ENCODE results near the gene TBC1D3I.
"Not testable (repeated sequence)": the region's sequence is repeated elsewhere in the genome, so short reads cannot be mapped to it uniquely, and the experiment has no call there.

DNA sequence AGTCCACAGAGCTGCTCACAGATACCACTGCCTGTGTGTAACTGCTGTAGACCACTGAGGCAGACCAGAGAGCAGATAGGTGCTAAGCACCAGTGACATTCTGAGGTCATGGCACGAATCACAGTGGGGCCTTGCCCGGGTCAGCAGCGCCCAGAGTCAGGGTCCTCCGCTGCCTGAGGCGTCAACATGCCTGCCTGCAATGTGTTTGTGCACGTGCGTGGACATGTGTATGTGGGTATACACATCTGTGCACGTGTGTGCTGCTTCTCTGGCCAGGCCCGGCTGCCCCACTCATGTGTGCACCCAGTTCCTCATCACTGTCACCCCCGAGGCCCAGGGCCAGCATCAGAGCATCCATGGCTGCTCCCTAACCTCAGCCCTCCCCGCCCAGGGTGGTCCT, at the start of gene TBC1D3I:
- not testable (repeated sequence) for TF ChIP-seq EZH2 (IDR thresholded peaks at IDR 0.05; ENCODE audit: borderline replicate concordance, low read depth, low read length, poor library complexity, severe bottlenecking); CTCF (conservative IDR thresholded peaks at IDR 0.05; ENCODE audit: low read depth, low read length)

All from A673 (cell line).